HG02759 (cell line): Measurements from ENCODE around the gene CDK5RAP1.
"Not testable (repeated sequence)": the region's sequence is repeated elsewhere in the genome, so short reads cannot be mapped to it uniquely, and the experiment has no call there.

Experiments
- ATAC-seq: cut with Tn5 transposase; IDR thresholded peaks from one replicate; pipeline ENCODE4 v1.9.1; 2021; ENCODE audit warnings: mild to moderate bottlenecking, moderate library complexity; ENCODE audit not compliant: unreplicated experiment

The CDK5RAP1 gene

DNA sequence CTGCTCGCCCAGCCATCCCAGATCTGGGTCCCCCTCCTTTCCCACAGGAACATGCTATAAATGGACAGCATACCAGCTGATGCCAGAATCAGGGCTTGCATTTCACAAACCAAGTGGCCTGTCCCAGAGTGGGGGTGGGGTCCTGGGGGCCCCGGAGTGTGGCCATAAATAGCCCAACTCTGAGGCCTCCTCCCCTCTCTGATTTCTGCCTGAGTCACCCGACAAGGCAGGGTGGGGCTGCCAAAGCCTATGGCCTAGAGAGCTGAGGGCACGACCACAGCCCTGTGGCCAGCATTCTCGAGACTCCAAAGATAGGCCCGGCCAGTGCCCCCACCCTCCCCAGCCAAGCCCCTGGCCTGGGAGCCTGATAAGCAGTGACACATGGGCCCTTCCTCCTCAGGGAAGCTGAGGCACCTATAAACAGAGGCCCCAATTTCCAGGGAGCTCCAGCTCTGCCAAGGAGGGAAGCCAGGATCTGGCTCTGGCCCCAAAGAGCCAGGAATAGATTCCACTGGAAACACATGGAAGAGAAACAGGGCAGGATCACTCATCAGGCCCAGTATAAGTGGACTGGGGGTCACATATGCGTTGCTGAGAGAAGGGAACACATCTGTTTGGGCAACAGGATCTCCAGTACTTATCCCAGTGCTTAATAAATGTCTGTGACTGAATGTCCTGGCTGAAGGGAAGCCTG is 22.0 kb upstream of the CDK5RAP1 start:
- ATAC-seq, result no peak

DNA sequence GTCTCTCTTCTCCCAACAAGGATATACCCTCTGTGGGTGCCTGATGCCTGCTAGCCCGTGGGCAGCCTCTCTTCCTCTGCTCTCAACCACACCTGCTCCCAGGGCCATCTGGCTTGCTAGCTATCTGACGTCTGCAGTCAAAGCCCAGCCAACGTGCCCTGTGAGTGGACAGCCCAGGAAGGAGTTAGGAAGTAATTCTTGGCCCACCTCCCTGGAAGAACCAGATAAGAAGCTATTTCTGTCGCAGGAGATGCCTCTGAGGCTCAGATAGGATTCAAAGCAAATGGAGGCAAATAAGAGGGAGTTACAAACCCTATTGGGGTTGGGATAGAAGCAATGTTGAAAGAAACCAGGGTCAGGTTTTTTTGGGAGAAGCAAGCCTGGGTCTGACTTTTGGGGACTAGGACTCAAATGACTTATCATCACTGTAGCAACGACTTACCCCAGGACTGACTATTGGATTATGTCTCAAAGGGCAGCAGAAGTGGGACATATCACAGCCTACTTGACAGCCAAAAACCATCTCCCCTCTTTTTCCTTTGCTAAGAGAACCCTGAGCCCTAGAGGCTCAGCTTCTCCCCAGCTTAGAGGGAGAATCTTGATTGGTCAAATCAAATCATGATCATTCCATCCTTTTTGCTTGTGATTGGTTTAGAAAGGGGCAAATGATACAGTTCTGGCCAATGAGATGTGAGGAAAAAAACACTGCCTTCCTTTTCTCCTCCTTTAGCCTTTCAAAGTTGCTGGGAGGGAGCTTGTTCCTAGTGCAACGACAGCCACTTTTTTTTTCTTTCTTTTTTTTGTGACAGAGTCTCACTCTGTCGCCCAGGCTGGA is 18.0 kb upstream of the CDK5RAP1 start:
- ATAC-seq, result no peak

DNA sequence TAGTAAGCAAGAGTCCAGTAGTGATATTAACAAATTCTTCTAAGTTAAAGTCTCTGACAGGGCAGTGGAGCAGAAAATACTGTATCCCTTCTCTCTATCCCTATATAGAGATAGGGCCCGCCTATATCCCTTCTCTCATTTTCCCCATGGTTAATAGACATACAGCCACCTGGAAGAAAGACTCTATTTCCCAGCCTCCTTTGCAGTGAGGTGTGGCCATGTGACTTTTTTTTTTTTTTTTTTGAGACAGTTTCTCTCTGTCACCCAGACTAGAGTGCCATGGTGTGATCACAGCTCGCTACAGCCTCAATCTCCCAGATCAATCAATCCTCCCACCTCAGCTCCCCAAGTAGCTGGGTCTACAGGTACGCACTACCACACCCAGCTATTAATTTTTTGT is 16.7 kb upstream of the CDK5RAP1 start:
- ATAC-seq, result no peak

DNA sequence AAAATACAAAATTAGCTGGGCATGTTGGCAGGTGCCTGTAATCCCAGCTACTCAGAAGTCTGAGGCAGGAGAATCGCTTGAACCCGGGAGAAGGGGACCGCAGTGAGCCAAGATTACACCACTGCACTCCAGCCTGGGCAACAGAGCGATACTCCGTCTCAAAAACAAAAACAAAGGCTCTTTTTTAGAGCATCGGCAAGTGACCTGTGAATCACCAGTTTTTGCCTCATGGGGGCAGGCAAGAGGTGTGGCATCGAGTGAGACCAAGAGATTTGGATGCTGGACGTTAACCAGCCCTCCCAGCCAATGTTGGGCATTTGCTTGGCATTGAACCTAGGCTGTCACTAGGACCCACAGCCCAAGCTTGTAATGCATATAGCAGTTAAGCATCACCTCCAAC is 14.6 kb upstream of the CDK5RAP1 start:
- no peak for ATAC-seq

DNA sequence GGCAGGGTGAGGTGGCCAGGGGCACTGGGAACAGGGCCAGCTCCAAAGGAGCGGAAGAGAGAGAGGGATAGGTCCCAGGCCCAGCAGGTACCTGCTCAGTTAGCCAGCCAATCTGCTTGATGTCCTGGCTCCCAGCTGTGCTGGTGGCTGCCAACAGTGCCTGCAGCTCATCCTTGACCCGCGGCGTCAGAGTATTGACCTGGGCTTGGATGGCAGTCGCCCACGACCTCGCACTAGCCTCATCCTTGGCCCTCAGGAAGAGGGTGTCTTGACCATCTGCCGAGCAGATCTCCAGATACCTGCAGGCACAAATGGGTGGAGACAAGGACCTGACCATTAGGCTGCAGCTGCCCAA is 11.1 kb upstream of the CDK5RAP1 start:
- ATAC-seq, result no peak

DNA sequence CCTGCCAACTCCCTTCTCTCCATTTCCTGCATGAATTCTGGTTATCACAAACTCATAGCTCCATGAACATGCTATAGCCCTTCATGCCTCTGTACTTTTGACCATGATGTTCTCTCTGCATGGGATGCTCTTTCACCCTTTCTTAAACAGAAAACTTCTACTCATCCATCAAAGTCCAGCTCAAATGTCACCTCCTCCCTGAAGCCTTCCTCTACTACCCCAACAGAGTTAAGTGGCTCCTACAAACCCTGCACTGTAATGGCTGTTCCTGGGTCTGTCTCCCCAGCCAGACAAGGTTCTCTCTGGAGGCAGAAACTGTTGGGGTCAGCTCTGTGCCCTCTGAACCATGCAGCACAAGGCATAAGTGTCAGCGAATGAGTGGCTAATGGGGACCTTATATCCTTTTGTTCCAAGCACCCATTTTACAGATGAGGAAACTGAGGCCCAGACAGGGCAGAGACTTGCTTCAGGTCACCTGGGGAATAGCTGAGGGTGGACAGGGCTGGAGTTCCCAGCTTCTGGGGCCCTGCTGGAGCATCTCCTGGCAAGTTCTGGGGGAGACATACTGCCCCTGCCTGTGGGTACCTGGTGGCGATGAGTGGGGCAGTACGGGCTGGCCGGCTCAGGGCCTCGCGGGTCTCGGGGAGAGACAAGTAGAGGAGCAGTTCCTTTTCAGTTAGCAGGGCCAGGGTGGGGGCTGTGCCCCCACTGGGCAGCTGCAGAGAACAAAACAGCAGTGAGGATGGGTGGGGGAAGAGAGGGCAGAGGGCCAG is 10.6 kb upstream of the CDK5RAP1 start:
- ATAC-seq, result no peak

DNA sequence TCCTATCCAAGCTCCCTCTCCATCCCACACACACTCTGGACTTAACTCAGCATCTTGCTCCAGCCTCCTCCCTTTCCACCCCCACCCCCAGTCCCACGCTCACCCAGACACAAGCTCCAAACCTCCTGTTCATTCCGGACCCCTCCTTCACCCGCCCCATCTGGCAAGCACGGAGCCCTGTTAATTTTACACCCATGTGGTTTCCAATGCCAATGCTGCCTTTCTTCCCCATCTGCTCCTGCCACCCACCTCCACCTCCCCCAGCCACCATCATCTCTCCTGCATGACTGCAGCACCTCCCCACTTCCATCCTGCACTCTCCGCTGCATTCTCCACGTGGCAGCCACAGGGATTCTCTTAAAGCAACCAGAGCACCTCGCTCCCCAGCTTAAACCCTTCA is 9.9 kb upstream of the CDK5RAP1 start:
- no peak for ATAC-seq

DNA sequence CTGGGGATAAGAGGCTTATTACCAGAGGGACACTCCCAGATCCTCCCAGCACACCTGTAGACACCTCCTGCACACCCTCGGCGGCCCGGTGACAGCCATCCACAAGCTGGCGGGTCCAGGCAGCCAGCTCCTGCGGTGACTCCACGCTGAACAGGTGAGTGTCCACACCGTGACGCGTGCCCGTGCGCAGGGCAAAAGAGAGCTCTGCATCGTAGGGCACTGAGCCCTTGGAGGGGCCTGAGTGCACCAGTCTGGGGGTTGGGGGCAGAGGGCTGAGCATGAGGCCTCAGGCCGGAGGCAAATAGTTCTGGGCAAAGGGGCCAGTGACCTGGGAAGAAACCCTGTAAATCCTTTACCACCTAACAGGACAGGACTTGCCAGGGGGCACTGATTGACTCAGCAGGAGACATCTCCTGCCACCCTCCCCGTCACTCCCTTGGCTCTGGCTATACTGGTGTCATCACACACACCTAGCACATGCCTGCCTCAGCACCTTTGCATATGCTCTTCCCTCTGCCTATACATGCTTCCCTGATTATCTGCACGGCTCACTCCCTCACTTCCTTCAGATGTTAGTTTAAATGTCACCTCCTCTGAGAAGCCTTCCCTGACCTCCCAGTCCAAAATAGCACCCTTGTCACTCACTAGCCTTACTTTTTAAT is 8.9 kb upstream of the CDK5RAP1 start:
- no peak for ATAC-seq

DNA sequence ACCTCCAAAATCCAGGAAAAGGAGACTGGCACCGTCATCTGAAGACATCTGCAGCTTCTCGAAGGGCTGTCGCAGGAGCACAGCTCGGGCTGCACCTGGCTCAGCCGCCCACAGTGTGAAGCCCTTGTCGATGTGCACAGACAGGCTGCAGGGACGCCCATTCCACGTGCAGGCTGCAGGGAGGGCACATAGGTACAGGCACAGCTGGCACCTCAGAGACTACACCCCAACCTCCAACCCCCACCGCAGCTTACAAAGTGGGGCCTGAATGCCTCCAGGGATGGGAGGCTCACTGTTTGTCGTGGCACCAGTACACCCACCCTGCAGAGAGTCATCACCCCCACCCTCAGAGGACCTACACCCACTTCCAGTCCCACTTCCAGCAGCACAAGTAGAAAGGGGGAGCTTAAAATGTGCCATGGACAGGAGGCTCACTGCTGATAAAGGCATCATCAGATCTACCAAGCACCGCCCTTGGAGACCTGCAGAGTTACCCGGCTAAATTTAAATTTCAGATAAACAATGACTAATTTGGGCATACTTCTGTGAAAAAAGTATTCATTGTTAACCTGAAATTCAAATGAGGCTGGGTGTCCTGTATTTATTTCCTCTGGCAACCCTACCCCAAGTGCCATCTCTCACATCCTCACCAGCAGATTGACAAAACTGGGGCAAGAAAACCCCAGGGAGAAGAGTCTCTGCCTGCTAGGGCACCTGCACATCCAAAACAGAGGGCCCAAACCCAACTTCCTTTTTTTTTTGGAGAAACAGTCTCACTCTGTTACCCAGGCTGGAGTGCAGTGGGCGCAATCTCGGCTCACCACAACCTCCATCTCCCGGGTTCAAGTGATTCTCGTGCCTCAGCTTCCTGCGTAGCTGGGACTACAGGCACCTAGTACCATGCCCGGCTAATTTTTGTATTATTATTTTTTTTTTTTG is 7.7 kb upstream of the CDK5RAP1 start:
- peak; percentile 54 for ATAC-seq

DNA sequence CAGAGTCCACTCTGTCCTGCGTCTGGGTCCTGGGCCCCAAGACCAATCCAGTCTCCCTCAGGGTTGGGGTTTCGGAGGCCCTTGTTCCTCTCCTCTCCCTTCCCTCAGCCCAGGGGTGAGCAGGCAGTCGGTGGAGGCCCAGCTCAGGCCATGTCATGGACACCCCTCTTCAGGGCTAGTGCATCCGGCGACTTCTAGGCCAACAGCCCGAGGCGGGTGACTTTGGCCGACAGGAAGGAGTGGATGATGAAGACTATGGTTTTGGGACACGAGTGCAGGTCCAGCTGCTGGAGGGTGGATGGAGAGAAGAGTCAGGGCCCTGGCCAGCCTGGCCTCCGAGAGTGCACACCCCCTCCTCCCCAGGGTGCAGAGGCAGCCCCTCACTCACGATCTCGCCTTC is 7.0 kb upstream of the CDK5RAP1 start:
- ATAC-seq, result no peak

DNA sequence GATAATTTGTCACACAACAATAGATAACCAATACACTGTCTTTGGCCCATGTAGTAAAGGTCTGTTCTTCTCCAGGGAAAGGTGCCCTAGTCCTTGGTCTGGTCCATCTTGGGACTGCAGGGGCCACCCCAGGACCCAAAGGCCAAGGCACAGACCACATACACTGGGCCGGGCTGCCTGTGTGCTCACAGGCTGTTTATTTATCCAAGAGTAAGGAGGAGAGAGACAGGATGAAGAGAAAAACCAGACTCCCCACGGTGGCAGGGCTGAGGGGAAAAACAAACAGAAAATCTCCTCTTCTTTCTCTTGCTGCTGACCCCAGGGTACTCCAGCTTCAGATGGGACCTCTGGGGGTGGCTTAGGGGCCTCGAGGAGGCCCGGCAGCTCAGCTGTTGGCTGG is 6.5 kb upstream of the CDK5RAP1 start:
- ATAC-seq, result no peak

DNA sequence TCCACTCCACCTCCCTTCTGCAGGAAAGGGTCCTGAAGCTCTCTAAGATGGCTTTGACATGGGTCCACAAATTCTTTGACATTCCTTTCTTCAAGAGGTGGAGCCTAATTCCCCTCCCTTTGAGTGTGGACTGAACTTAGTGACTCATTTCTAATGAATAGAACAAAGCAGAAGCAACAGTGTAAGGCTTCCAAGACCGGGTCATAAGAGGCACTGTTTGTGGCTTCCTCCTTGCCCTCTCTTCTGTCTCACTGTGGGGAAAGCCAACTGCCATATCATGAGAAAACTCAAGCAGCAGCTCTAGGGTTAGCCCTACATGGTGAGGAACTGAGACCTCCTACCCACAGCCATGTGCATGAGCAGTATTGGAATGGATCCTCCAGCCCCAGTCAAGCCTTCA is 5.9 kb upstream of the CDK5RAP1 start:
- ATAC-seq, result no peak

DNA sequence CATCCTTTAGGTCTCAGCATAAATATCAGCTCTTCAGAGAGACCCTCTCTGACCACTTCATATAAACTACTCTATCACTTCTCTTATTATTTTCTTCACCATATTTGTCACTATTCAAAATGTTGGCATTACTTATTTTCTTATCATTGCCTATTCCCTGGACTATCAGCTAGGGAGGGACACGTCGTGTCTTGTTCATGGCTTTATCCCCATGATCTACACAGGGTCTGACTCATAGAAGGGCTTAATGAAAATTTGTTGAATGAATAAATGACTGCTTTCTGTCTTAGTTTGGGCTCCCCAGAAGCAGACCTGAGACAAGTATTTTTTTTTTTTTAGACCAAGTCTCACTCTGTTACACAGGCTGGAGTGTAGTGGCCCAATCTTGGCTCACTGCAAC is 3.0 kb upstream of the CDK5RAP1 start:
- ATAC-seq, result no peak

DNA sequence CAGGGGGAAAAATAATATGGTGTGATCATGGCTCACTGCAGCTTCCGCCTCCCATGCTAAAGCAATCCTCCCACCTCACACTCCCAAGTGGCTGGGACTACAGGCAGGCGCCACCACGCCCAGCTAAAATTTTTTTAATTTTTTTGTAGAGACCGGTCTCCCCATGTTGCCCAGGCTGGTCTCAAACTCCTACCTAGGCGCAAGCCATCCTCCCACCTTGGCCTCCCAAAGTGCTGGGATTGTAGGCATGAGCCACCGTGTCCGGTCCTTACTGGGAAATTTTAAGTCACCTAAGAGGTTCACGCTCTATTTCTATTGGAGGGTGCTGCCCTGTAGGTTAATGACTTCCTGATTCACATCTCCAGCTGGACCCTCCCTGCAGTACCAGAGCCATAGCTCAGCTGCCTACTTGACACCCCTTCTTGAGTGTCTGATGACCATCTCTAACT is 626 bp upstream of the CDK5RAP1 start:
- no peak for ATAC-seq

DNA sequence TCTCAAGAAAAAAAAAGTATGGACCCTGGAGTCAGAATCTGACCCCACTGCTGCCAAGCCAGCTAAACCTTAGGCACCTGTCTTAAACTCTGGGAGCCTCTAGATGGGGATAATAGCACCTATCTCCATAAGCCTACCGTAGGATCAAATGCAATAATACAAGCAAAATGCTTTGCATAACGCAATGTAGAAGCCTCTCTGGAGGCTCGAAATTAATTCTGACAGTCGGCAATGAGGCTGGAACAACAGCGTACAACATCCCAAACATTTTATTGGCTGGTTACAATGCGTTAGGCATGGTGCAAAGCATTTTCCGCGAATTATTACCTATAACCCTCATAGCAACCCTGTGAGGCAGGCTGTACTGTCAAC is 521 bp downstream of the CDK5RAP1 start:
- ATAC-seq, result peak; percentile 30

DNA sequence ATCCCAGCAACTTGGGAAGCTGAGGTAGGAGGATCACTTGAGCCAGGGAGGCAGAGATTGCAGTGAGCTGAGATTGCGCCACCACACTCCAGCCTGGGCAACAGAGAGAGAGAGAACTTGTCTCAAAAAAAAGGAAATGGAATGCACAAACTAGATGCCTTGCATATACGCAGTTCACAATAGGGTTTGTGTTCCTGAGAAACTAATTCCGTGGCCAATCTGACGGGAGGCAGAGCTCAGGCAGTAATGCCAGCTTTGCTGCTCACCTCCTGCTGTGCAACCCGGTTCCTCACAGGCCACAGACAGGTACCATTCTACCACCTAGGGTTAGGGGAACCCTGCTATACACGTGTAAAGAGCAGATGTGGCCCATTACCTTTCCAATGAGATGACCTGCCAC is 1.4 kb downstream of the CDK5RAP1 start:
- ATAC-seq, result no peak

DNA sequence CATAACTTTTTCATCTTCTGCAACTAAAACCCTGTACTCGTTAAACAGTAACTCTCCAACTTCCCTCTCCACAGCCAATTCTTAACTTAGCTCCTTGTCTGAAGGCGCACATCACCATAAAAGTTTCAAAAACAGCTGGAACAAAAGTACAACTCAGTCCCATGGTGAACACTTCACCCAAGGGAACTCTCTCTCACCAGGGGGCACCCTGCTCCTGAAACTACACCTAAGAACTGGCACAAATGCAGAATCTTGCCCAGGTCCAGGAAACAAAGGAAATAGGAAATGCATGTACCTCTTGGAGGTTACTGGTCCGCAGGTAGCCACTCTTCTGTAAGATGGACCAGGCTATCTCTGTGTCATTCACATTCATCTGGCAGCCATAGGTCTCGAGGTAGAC is 6.6 kb downstream of the CDK5RAP1 start:
- no peak for ATAC-seq

DNA sequence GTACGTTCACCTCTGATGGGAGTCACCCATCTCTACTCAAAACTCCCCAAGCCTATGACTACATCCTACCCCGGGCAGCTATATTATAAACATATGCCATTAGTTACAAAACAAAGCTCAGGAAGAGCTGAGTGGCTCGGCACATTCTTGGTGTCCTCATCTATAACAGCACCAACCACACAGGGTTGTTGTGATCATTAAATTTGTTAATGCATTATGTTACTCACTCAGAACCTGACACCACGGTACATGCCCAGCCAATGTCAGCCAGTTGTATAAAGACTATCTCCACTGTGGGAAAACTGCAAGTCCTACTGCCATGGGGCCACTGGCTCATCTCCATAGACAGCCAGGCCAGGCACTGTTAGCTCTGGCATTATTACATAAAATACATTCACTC is 7.7 kb downstream of the CDK5RAP1 start:
- no peak for ATAC-seq

DNA sequence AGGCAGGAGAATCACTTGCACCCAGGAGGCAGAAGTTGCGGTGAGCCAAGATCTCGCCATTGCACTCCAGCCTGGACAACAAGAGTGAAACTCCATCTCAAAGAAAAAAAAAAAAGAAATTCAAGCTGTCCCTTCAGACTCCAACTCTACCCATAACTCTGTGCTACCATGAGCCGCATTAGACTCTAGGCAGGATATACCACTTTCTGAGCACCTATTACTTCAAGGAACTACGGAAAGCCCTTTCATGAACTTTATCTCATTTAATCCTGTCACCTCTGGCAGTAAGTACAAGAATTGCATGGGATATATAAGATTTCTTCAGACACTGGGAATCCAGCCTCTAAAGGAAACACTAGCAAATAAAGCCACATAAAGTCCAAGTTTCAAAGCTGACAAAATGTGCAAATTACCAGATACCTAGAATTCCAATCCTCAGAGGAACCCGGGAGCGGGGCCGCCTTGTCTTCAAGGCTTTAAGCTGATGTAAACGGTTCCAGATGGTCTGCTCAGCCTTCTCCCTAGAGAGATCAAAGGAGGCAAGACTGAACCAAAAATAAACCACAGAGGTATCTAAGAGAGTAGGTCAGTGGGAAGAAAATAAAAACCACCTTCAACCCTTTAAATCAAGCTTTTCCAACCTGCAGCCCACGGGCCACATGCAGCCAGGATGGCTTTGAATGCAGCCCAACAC is 9.4 kb downstream of the CDK5RAP1 start:
- no peak for ATAC-seq

DNA sequence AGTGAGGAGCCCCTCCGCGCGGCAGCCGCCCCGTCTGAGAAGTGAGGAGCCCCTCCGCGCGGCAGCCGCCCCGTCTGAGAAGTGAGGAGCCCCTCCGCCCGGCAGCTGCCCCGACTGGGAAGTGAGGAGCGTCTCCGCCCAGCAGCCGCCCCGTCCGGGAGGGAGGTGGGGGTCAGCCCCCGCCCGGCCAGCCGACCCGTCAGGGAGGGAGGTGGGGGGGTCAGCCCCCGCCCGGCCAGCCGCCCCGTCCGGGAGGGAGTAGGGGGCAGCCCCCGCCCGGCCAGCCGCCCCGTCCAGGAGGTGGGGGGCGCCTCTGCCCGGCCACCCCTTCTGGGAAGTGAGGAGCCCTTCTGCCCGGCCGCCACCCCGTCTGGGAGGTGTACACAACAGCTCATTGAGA is 12.0 kb downstream of the CDK5RAP1 start:
- ATAC-seq, result not testable (repeated sequence)
